ENCODE measurements around the gene EARS2.
"Not testable (repeated sequence)": the region's sequence is repeated elsewhere in the genome, so short reads cannot be mapped to it uniquely, and the experiment has no call there.

EARS2 gene

GRCh38 chr16:23554536-23554935 is 2.6 kb downstream of the EARS2 start:
- H3K4me3 ChIP-seq (ENCODE audit: low read length), result no peak overlapping the region
- no peak for DNase-seq (ENCODE audit: low read depth)
- no peak for TF ChIP-seq CTCF (IDR thresholded peaks at IDR 0.05; ENCODE audit: insufficient read depth, low read depth, low read length, missing control alignments)

- no peak for DNase-seq (ENCODE audit: low read depth)
- no peak overlapping the region for H3K4me3 ChIP-seq (ENCODE audit: low read length)
- TF ChIP-seq CTCF (IDR thresholded peaks at IDR 0.05; ENCODE audit: insufficient read depth, low read depth, low read length, missing control alignments), result no peak
Measured at GRCh38 chr16:23552161-23552560, 5.0 kb downstream of the EARS2 start.

GRCh38 chr16:23549938-23550337 is 7.2 kb downstream of the EARS2 start:
- H3K4me3 ChIP-seq (ENCODE audit: low read length), result no peak overlapping the region
- TF ChIP-seq CTCF (IDR thresholded peaks at IDR 0.05; ENCODE audit: insufficient read depth, low read depth, low read length, missing control alignments), result no peak
- no peak for DNase-seq (ENCODE audit: low read depth)

- TF ChIP-seq CTCF (IDR thresholded peaks at IDR 0.05; ENCODE audit: insufficient read depth, low read depth, low read length, missing control alignments), result no peak
- no peak for DNase-seq (ENCODE audit: low read depth)
- H3K4me3 ChIP-seq (ENCODE audit: low read length), result no peak overlapping the region
Measured at GRCh38 chr16:23544436-23544835, 12.7 kb downstream of the EARS2 start.

GRCh38 chr16:23540817-23541178 is 16.4 kb downstream of the EARS2 start:
- not testable (repeated sequence) for H3K4me3 ChIP-seq (ENCODE audit: low read length); DNase-seq (ENCODE audit: low read depth)

GRCh38 chr16:23539984-23540816 is 16.9 kb downstream of the EARS2 start:
- H3K4me3 ChIP-seq (ENCODE audit: low read length), result no peak overlapping the region
- TF ChIP-seq CTCF (IDR thresholded peaks at IDR 0.05; ENCODE audit: insufficient read depth, low read depth, low read length, missing control alignments), result no peak
- DNase-seq (ENCODE audit: low read depth), result peak; percentile 42

GRCh38 chr16:23538919-23539278 is 18.3 kb downstream of the EARS2 start:
- DNase-seq (ENCODE audit: low read depth), result no peak
- TF ChIP-seq CTCF (IDR thresholded peaks at IDR 0.05; ENCODE audit: insufficient read depth, low read depth, low read length, missing control alignments), result no peak
- no peak overlapping the region for H3K4me3 ChIP-seq (ENCODE audit: low read length)
